IPS DF 4.7 (cell line): Measurements from ENCODE around the gene CPM.
"Not testable (repeated sequence)": the region's sequence is repeated elsewhere in the genome, so short reads cannot be mapped to it uniquely, and the experiment has no call there.

Experiments used
- DNase-seq: peaks from one replicate; pipeline ENCODE4 v3.0.0-alpha.2; 2013; ENCODE audit warnings: low spot score; ENCODE audit errors: extremely low read depth

Gene CPM

GRCh38 chr12:68831272-68831671, 101.7 kb downstream of the CPM start:
- DNase-seq, result no peak

- DNase-seq, result no peak
Observed at GRCh38 chr12:68828672-68829068, 104.3 kb downstream of the CPM start.

GRCh38 chr12:68827895-68828671, 104.9 kb downstream of the CPM start:
- DNase-seq, result no peak

DNA sequence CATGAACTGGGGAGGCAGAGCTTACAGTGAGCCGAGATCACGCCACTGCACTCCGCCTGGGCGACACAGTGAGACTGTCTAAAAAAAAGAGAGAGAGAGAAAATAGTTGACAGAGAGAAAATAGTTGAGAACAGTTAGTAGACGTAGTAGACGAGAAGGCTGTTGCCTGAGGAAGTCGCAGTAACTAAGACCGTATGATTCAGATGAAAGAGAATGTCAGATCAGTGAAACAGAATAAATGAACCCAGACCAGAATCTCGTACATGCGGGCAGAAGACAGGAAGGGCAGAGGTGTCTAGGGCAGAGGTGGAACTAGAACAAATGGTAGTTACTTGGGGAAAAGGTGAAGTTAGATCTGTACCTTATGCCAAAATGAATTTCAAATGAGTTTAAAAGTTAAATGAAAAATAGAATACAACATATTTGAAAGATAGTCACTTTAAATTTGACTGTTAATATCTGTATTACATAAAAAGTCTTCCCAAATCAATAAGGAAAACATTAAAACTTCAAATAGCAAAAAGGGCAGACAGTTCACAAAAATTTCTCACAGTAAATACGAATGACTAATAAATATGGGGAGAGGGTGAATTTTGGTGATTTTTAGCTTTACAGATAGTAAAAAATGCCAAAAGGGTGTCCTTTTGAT, 107.3 kb downstream of the CPM start:
- no peak for DNase-seq

- DNase-seq, result no peak
Observed at GRCh38 chr12:68824597-68825250, 108.2 kb downstream of the CPM start.

GRCh38 chr12:68824131-68824530, 108.8 kb downstream of the CPM start:
- DNase-seq, result no peak

GRCh38 chr12:68823696-68824095, 109.3 kb downstream of the CPM start:
- DNase-seq, result no peak

DNA sequence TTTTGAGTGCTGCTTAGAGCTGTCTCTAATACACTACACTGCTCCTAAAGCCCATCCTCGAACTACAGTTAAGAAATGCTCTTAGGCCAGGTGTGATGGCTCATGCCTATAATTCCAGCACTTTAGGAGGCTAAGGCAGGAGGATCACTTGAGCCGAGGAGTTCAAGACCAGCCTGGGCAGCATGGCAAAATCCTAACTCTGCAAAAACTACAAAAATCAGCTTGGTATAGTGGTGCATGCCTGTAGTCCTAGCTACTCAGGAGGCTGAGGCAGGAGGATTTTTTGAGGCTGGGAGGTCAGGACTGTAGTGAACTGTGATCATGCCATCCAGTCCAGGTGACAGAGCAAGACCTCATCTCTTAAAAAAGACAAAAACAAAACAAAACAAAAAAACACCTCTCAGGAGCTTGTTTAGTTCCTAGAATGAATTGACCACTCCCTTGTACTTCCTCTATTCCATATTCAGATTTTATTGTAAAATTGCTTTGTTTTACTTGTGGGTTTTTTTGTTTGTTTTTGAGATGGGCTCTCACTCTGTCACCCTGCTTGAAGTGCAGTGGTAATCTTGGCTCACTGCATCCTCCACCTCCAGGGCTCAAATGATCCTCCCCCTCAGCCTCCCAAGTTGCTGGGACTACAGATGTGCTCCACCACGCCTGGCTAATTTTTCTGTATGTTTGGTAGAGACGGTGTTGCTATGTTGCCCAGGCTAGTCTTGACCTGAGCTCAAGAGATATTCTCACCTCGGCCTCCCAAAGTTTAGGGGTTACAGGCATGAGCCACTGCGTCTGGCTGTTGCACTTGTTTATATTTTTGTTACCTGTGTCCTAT, 111.4 kb downstream of the CPM start:
- DNase-seq, result no peak

GRCh38 chr12:68819481-68819880, 113.5 kb downstream of the CPM start:
- not testable (repeated sequence) for DNase-seq

DNA sequence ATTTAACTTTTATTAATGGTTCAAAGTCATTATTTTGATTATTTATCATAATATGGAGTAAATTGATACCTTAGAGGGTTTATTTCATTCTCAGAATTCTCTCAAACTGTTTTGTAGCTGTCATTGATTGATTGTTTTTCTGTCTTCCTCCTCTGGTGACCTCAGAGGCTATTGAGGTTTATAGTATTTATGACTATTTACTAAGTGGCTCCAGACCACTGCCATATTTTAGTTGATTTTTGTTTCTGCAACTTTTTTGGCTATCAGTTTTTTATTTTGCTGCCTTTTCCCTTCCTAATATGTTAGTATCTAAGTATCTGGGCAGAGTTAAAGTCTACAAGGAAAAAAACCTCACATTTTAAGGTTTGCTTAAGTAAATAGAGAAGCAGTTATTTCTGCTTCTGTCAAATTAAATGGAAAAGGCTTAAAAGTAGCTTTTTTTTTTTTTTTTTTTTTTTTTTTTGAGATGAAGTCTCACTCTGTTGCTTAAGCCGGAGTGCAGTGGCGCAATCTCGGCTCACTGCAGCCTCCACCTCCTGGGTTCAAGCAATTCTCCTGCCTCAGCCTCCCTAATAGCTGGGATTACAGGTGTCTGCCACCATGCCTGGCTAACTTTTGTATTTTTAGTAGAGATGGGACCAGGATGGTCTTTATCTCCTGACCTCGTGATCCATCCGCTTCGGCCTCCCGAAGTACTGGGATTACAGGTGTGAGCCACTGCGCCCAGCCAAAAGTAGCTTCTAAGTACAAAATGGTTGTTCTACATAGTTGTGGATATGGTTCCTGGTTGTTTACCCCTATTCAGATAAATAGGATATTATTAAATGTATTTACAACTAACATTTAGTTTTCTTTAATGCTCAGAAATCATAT, 116.8 kb downstream of the CPM start:
- no peak for DNase-seq

DNA sequence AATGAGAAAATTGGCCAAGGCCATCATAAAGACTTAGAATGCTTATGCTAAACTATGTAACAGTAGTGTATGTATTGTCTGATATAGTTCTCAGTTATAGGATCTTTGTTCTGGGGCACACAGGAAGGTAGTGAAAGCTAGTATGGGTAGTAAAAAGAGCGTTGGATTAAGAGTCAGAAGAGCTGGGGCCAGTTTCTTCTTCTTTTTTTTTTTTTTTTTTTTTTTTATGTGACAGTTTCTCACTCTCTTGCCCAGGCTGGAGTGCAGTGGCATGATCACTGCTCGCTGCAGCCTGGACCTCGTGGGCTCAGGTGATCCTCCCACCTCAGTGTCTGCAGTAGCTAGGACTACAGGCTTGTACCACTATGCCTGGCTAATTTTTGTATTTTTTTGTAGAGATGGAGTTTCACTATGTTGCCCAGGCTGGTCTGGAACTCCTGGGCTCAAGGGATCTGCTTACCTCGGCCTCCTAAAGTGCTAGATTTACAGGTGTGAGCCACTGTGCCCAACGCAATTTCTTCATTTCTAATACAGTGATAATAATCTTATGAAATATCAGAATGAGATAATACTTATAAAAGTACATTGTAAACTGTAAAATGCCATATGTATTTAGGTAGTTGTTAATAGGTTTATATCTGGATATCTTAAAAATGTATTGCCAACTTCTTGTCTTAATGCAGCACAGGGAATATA, 117.6 kb downstream of the CPM start:
- DNase-seq, result no peak

DNA sequence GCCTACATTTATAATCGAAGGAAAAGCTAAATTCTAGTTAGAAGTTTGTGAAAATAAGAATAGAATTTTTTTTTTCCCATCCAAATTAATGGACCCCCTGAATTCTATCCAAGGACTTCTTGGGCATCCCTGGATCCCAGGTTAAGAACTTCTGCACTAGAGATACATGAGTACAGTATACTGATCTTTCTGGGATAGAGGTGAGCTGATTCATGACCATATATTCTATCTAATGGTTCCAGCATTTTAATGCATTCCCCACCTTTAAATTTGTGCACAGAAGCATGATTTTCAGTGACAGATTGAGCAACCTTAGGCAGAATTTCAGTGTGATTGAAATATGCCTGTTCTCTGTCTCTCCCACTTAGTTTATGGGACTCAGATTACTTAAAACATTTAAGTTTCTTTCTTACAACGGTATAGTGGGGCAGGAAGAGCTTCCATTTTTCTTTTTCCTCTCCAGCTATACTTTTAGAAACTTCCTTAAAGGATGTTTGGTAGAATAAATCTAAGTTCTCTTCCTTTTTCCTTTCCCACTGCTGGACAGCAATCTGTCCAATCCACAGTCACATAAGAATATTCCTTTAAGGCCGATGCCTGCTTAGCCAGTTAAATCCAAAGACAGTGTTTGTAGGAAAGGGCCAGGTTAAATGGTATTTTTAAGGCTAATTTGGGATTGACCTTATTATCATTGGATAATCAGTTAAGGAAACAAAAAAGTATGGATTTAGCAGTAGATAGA, 118.3 kb downstream of the CPM start:
- no peak for DNase-seq

- DNase-seq, result no peak
Observed at GRCh38 chr12:68813242-68813593, 119.8 kb downstream of the CPM start.

DNA sequence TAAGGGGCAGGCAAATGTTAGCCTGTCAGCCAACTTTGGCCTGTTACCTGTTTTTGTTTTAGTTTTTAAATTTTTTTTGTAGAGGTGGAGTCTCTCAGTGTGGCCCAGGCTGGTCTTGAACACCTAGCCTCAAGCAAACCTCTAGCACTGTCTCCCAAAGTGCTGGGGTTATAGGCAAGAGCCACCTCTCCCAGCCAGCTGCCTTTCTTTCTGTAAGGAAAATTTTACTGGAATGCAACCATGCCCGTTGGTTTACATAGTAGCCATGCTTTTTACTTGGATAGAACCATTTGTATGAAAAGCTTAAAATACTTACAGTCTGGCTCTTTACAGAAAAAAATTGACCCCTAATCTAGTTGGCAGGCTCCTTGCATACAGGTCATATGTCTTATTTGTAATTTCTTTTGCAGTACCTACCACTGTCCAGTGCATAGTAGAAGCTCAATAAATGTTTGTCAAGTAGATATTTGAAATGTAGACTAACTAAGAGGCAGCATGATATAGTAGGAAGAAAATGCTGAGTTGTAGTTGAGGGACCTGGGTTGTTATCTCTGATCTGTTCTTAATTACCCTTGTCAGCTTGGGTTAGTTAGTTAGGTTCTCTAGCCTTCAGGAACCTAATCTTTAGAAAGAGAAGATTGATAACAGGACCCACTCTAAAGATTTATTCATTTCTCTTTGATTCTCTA, 120.3 kb downstream of the CPM start:
- DNase-seq, result no peak

DNA sequence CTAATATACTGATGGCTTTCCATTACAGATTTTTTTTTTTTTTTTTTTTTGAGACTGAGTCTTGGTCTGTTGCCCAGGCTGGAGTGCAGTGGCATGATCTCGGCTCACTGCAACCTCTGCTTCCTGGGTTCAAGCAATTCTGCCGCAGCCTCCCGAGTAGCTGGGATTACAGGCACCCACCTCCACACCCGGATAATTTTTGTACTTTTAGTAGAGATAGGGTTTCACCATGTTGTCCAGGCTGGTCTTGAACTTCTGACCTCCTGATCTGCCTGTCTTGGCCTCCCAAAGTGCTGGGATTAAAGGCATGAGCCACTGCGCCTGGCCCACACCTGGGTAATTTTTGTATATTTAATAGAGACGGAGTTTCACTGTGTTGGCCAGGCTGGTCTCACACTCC, 121.4 kb downstream of the CPM start:
- DNase-seq, result not testable (repeated sequence)

DNA sequence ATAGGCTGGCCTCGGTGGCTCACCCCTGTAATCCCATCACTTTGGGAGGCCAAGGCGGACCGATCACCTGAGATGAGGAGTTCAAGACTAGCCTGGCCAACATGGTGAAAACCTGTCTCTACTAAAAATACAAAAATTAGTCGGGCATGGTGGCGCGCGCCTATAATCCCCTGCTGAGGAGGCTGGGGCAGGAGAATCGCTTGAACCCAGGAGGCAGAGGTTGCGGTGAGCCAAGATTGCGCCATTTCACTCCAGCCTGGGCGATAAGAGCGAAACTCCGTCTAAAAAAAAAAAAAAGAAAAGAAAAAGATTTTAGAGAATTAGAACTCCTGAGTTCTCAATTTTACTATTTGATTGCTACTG, 123.0 kb downstream of the CPM start:
- DNase-seq, result not testable (repeated sequence)

- no peak for DNase-seq
Observed at GRCh38 chr12:68809190-68810026, 123.6 kb downstream of the CPM start.
